HEK293 (cell line): Measurements from ENCODE around the gene HSD17B10.

Experiments used
- CTCF ChIA-PET: fragments of 350-600 bp; formaldehyde crosslinking; extraction: SDS; loops from one replicate; lab custom pipeline; 2021; ENCODE audit warnings: antibody characterized with exemption; lab: Yijun Ruan, JAX
- POLR2A ChIA-PET: fragments of 300-600 bp; formaldehyde crosslinking; extraction: SDS; loops from one replicate; lab custom pipeline; 2020; ENCODE audit warnings: antibody characterized with exemption, inconsistent platforms; lab: Yijun Ruan, JAX
- H3K27ac ChIP-seq: fragments of 200-500 bp; sonication (Bioruptor generic); 2 replicates; pipeline ENCODE4 v1.5.1; 2014; ENCODE audit warnings: low read depth, low read length, control low read depth, inconsistent platforms; ENCODE audit errors: extremely low read depth
- H3K36me3 ChIP-seq, 2 experiments: fragments of 200-500 bp in 1 of 2; sonication (Bioruptor generic) in 1 of 2; 1 replicate in 1 of 2; 2 replicates in 1 of 2; pipeline ENCODE4 v1.5.1; 2014 to 2017; ENCODE audit warnings: inconsistent platforms in 2 of 2, low read length in 2 of 2; ENCODE audit not compliant: control insufficient read depth in 2 of 2, insufficient read depth in 1 of 2
- H3K4me1 ChIP-seq: fragments of 200-500 bp; sonication (Bioruptor generic); 2 replicates; pipeline ENCODE4 v1.5.1; 2014; ENCODE audit warnings: mild to moderate bottlenecking, low read length, inconsistent platforms; ENCODE audit not compliant: control insufficient read depth, insufficient read depth
- H3K4me3 ChIP-seq: 2 replicates; pipeline ENCODE4 v1.5.1; 2011; ENCODE audit warnings: low read depth, mild to moderate bottlenecking, control low read depth, low read length, moderate library complexity
- H3K9me3 ChIP-seq: fragments of 200-500 bp; sonication (Bioruptor generic); 2 replicates; pipeline ENCODE4 v1.5.1; 2014; ENCODE audit warnings: low read depth, low read length, inconsistent platforms; ENCODE audit not compliant: control insufficient read depth, insufficient read depth
- CTCF ChIP-seq: fragments of 450-650 bp; formaldehyde crosslinking; IDR thresholded peaks from 2 replicates; pipeline ENCODE4 v1.5.1; 2016; ENCODE audit warnings: missing biosample characterization, missing genetic modification characterization
- MEIS1 ChIP-seq: sonication (generic); formaldehyde crosslinking; IDR thresholded peaks from 2 replicates; pipeline ENCODE4 v1.8.1; 2022; ENCODE audit warnings: missing genetic modification reagents, mild to moderate bottlenecking, borderline replicate concordance
- PATZ1 ChIP-seq: fragments of 450-650 bp; formaldehyde crosslinking; IDR thresholded peaks from 2 replicates; pipeline ENCODE4 v1.5.1; 2016; ENCODE audit warnings: missing biosample characterization, missing genetic modification characterization
- ZBTB17 ChIP-seq: fragments of 450-650 bp; formaldehyde crosslinking; IDR thresholded peaks from 2 replicates; pipeline ENCODE4 v1.5.1; 2016; ENCODE audit warnings: missing biosample characterization, missing genetic modification characterization
- ZNF112 ChIP-seq: fragments of 450-650 bp; formaldehyde crosslinking; IDR thresholded peaks from 2 replicates; pipeline ENCODE4 v1.5.0; 2017; ENCODE audit warnings: missing biosample characterization, missing genetic modification characterization
- ZNF292 ChIP-seq: fragments of 450-650 bp; formaldehyde crosslinking; IDR thresholded peaks from 2 replicates; pipeline ENCODE4 v1.5.1; 2016; ENCODE audit warnings: low read depth, missing biosample characterization, missing genetic modification characterization, borderline replicate concordance
- ZNF391 ChIP-seq: fragments of 450-650 bp; formaldehyde crosslinking; IDR thresholded peaks from 2 replicates; pipeline ENCODE4 v1.5.1; 2016; ENCODE audit warnings: low read depth, missing biosample characterization, missing genetic modification characterization, borderline replicate concordance
- ZNF449 ChIP-seq: fragments of 450-650 bp; formaldehyde crosslinking; IDR thresholded peaks from 2 replicates; pipeline ENCODE4 v1.5.1; 2017; ENCODE audit warnings: missing biosample characterization, mild to moderate bottlenecking, missing genetic modification characterization, moderate library complexity
- ZNF596 ChIP-seq: fragments of 450-650 bp; IDR thresholded peaks from 2 replicates; pipeline ENCODE4 v1.5.0; 2018; ENCODE audit warnings: missing biosample characterization, mild to moderate bottlenecking, missing genetic modification characterization, moderate library complexity
- ZNF600 ChIP-seq: fragments of 450-650 bp; formaldehyde crosslinking; IDR thresholded peaks from 2 replicates; pipeline ENCODE4 v1.5.1; 2016; ENCODE audit warnings: missing biosample characterization, missing genetic modification characterization
- ZNF623 ChIP-seq: fragments of 450-650 bp; formaldehyde crosslinking; IDR thresholded peaks from 2 replicates; pipeline ENCODE4 v1.5.1; 2016; ENCODE audit warnings: missing biosample characterization, missing genetic modification characterization
- ZNF654 ChIP-seq: fragments of 450-650 bp; formaldehyde crosslinking; IDR thresholded peaks from 2 replicates; pipeline ENCODE4 v1.5.1; 2016; ENCODE audit warnings: low read depth, missing biosample characterization, missing genetic modification characterization
- ZNF660 ChIP-seq: fragments of 450-650 bp; IDR thresholded peaks from 2 replicates; pipeline ENCODE4 v1.5.1; 2018; ENCODE audit warnings: missing biosample characterization, mild to moderate bottlenecking, missing genetic modification characterization
- ZNF792 ChIP-seq: fragments of 450-650 bp; formaldehyde crosslinking; IDR thresholded peaks from 2 replicates; pipeline ENCODE4 v1.5.1; 2016; ENCODE audit warnings: missing biosample characterization, missing genetic modification characterization
- ZNF837 ChIP-seq: fragments of 450-650 bp; formaldehyde crosslinking; IDR thresholded peaks from 2 replicates; pipeline ENCODE4 v1.5.1; 2016; ENCODE audit warnings: missing biosample characterization, missing genetic modification characterization

HSD17B10 gene

GRCh38 chrX:53437206-53437605, 3.0 kb upstream of the HSD17B10 start:
- no peak for TF ChIP-seq ZNF112 (tag by site-specific recombination)
- no peak for TF ChIP-seq ZNF623 (tag by site-specific recombination)
- no peak for TF ChIP-seq ZNF449 (tag by site-specific recombination)
- ChIA-PET POLR2A (interaction anchor here (1.8 to 3.6 kb wide), 2 partner anchors 10 to 15 kb away, joined by 6 to 29 read pairs; partner anchors contain the start of genes RIBC1 and SMC1A), CTCF (interaction anchor here (0.5 to 5.4 kb wide), 13 partner anchors 8 to 1869 kb away, joined by 3 to 87 read pairs (median 5); partner anchors contain the start of genes RIBC1 and SMC1A)
- Histone ChIP-seq H3K9me3 (no peaks in the 10 kb centered on the region), H3K27ac (no peak overlapping the region), H3K4me3 (no peak overlapping the region), H3K4me1 (peaks cover 3% of the 10 kb centered on the region; the same call in 1 of the 2 replicates), H3K36me3 (peaks cover 0 to 2% of the 10 kb centered on the region in 2 experiments; a peak in 1 of 3 replicates)

- H3K36me3 ChIP-seq, result peaks cover 0 to 14% of the 10 kb centered on the region in 2 experiments; a peak in 2 of 3 replicates
- no peak overlapping the region for H3K27ac ChIP-seq
- no peak overlapping the region for H3K4me3 ChIP-seq
- H3K4me1 ChIP-seq, result peaks cover 3% of the 10 kb centered on the region; the same call in 1 of the 2 replicates
- TF ChIP-seq ZNF623 (tag by site-specific recombination), result no peak
- TF ChIP-seq ZNF660 (tag by site-specific recombination), result peak; percentile 21; the same call in 1 of the 2 replicates
- peak; percentile 73 for TF ChIP-seq ZBTB17
- TF ChIP-seq MEIS1 (CRISPR knock-in tag), result no peak
- TF ChIP-seq CTCF (tag by site-specific recombination), result peak; percentile 81
- peak; percentile 67 for TF ChIP-seq ZNF654 (tag by site-specific recombination)
- ChIA-PET CTCF (interaction anchor here (0.6 to 5.4 kb wide), 18 partner anchors 10 to 264 kb away, joined by 3 to 87 read pairs (median 4); partner anchors contain the start of genes RIBC1 and SMC1A), POLR2A (interaction anchor here (1.0 to 3.6 kb wide), 3 partner anchors 9 to 119 kb away, joined by 3 to 29 read pairs (median 6); partner anchors contain the start of genes RIBC1 and SMC1A)
- no peaks in the 10 kb centered on the region for H3K9me3 ChIP-seq
Measured at GRCh38 chrX:53435997-53436396, 1.8 kb upstream of the HSD17B10 start.

- ChIA-PET CTCF (interaction anchor here (0.6 to 0.7 kb wide), 2 partner anchors 111 to 117 kb away, joined by 3 to 4 read pairs; no protein-coding TSS in a partner anchor), POLR2A (interaction anchor here (1.0 to 1.6 kb wide), 2 partner anchors 7 to 8 kb away, joined by 3 to 9 read pairs; partner anchors contain the start of genes RIBC1 and SMC1A)
- TF ChIP-seq ZNF837 (tag by site-specific recombination) (no peak), ZNF391 (no peak), ZNF292 (tag by site-specific recombination) (no peak), ZNF596 (tag by site-specific recombination) (no peak), PATZ1 (tag by site-specific recombination) (no peak), ZNF600 (tag by site-specific recombination) (no peak), ZNF792 (tag by site-specific recombination) (no peak)
- Histone ChIP-seq H3K27ac (no peak overlapping the region), H3K9me3 (no peaks in the 10 kb centered on the region), H3K4me3 (no peak overlapping the region), H3K36me3 (peaks cover 0 to 45% of the 10 kb centered on the region in 2 experiments; a peak in 2 of 3 replicates), H3K4me1 (no peaks in the 10 kb centered on the region)
Measured at GRCh38 chrX:53430231-53430630, 3.9 kb downstream of the HSD17B10 start.
